ENCODE measurements around the gene MFSD2A.

- TF ChIP-seq, protein P1, sequence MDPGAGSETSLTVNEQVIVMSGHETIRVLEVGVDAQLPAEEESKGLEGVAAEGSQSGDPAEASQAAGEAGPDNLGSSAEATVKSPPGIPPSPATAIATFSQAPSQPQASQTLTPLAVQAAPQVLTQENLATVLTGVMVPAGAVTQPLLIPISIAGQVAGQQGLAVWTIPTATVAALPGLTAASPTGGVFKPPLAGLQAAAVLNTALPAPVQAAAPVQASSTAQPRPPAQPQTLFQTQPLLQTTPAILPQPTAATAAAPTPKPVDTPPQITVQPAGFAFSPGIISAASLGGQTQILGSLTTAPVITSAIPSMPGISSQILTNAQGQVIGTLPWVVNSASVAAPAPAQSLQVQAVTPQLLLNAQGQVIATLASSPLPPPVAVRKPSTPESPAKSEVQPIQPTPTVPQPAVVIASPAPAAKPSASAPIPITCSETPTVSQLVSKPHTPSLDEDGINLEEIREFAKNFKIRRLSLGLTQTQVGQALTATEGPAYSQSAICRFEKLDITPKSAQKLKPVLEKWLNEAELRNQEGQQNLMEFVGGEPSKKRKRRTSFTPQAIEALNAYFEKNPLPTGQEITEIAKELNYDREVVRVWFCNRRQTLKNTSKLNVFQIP (CRISPR knock-in tag; IDR thresholded peaks at IDR 0.05; ENCODE audit: borderline replicate concordance, low read depth), result no peak
- TF ChIP-seq PATZ1 (CRISPR knock-in tag; IDR thresholded peaks at IDR 0.05; ENCODE audit: borderline replicate concordance), result no peak
- TF ChIP-seq CREB5 (CRISPR knock-in tag; IDR thresholded peaks at IDR 0.05; ENCODE audit: low read depth), result no peak
- TF ChIP-seq ZFP30 (CRISPR knock-in tag; IDR thresholded peaks at IDR 0.05), result no peak
- TF ChIP-seq BACH2 (CRISPR knock-in tag; IDR thresholded peaks at IDR 0.05; ENCODE audit: borderline replicate concordance), result no peak
- no peak for TF ChIP-seq ZC3H10 (CRISPR knock-in tag; IDR thresholded peaks at IDR 0.05)
- no peak for TF ChIP-seq OSR1 (CRISPR knock-in tag; IDR thresholded peaks at IDR 0.05)
- TF ChIP-seq ZFP3 (CRISPR knock-in tag; IDR thresholded peaks at IDR 0.05), result no peak
- no peak for TF ChIP-seq ISL1 (CRISPR knock-in tag; IDR thresholded peaks at IDR 0.05)
- no peak for TF ChIP-seq GLIS3 (CRISPR knock-in tag; IDR thresholded peaks at IDR 0.05)
Observed at GRCh38 chr1:40003156-40004093, 48.5 kb downstream of the MFSD2A start.
